ENCODE data around the gene WWOX. TPM values are rescaled to one million over a fixed set of nuclear protein-coding genes. Genes with fewer than 3 reads are reported as not detected.

Gene WWOX
- polyA plus RNA-seq, 1 donor (not counting 4 experiments of a cell fraction or from before 2014, with no cell fraction given) = 5.1 TPM

- TF ChIP-seq EZH2 (IDR thresholded peaks at IDR 0.05; ENCODE audit: low read length) = no peak
- no peak for TF ChIP-seq CTCF (optimal IDR thresholded peaks at IDR 0.05 in 1 of 3, IDR thresholded peaks at IDR 0.05 in 1 of 3, conservative IDR thresholded peaks at IDR 0.05 in 1 of 3; ENCODE audit: extremely low read depth in 1 of 3, insufficient read depth in 2 of 3, low read length in 3 of 3)
- H3K9ac ChIP-seq (ENCODE audit: control insufficient read depth, extremely low read depth, insufficient read depth, low read length) = no peak overlapping the region
- H3K4me1 ChIP-seq (ENCODE audit: control insufficient read depth, extremely low read depth, insufficient read depth, low read length) = no peaks in the 10 kb centered on the region
- H3K9me3 ChIP-seq (ENCODE audit: control insufficient read depth, low read depth, low read length) = no peaks in the 10 kb centered on the region
- H3K27me3 ChIP-seq (ENCODE audit: control insufficient read depth, extremely low read depth, insufficient read depth, low read length) = no peaks in the 10 kb centered on the region
- H3K27ac ChIP-seq (ENCODE audit: control insufficient read depth, insufficient read depth, low read length) = no peak overlapping the region
- DNase-seq (ENCODE audit: low read depth, low spot score) (no peak), FAIRE-seq (no peak)
- no peak overlapping the region for H3K4me2 ChIP-seq (ENCODE audit: control insufficient read depth, extremely low read depth, insufficient read depth, low read depth, low read length)
- no peaks in the 10 kb centered on the region for H4K20me1 ChIP-seq (ENCODE audit: control insufficient read depth, extremely low read depth, insufficient read depth, low read length)
- H3K79me2 ChIP-seq (ENCODE audit: control insufficient read depth, insufficient read depth, low read length) = no peaks in the 10 kb centered on the region
- H3K4me3 ChIP-seq (ENCODE audit: control insufficient read depth in 2 of 3, extremely low read depth in 1 of 3, insufficient read depth in 2 of 3, low read depth in 1 of 3, low read length in 3 of 3) = no peak overlapping the region
- H3K36me3 ChIP-seq (ENCODE audit: control insufficient read depth in 2 of 2, extremely low read depth in 1 of 2, insufficient read depth in 2 of 2, low read length in 2 of 2) = no peaks in the 10 kb centered on the region
- H3K9me1 ChIP-seq (ENCODE audit: control insufficient read depth, extremely low read depth, insufficient read depth, low read length) = no peaks in the 10 kb centered on the region
- dilution Hi-C loops (cut with MboI; ENCODE audit: extremely low pct_ligation_motif_present, low sequenced_read_pairs) = no loop called here
- H2AFZ ChIP-seq (ENCODE audit: control insufficient read depth, low read length) = no peak overlapping the region
These were observed 943.4 kb downstream of the WWOX start for GRCh38 chr16:79042886-79043285.

- H2AFZ ChIP-seq (ENCODE audit: control insufficient read depth, low read length) = no peak overlapping the region
- TF ChIP-seq CTCF (optimal IDR thresholded peaks at IDR 0.05 in 1 of 3, IDR thresholded peaks at IDR 0.05 in 1 of 3, conservative IDR thresholded peaks at IDR 0.05 in 1 of 3; ENCODE audit: extremely low read depth in 1 of 3, insufficient read depth in 2 of 3, low read length in 3 of 3) = no peak
- TF ChIP-seq EZH2 (IDR thresholded peaks at IDR 0.05; ENCODE audit: low read length) = no peak
- no peak overlapping the region for H3K27ac ChIP-seq (ENCODE audit: control insufficient read depth, insufficient read depth, low read length)
- no peaks in the 10 kb centered on the region for H3K27me3 ChIP-seq (ENCODE audit: control insufficient read depth, extremely low read depth, insufficient read depth, low read length)
- DNase-seq (ENCODE audit: low read depth, low spot score) (no peak), FAIRE-seq (no peak)
- no peaks in the 10 kb centered on the region for H3K9me1 ChIP-seq (ENCODE audit: control insufficient read depth, extremely low read depth, insufficient read depth, low read length)
- H3K79me2 ChIP-seq (ENCODE audit: control insufficient read depth, insufficient read depth, low read length) = no peaks in the 10 kb centered on the region
- H3K9ac ChIP-seq (ENCODE audit: control insufficient read depth, extremely low read depth, insufficient read depth, low read length) = no peak overlapping the region
- no peaks in the 10 kb centered on the region for H3K9me3 ChIP-seq (ENCODE audit: control insufficient read depth, low read depth, low read length)
- no peaks in the 10 kb centered on the region for H4K20me1 ChIP-seq (ENCODE audit: control insufficient read depth, extremely low read depth, insufficient read depth, low read length)
- H3K4me1 ChIP-seq (ENCODE audit: control insufficient read depth, extremely low read depth, insufficient read depth, low read length) = peaks cover 5% of the 10 kb centered on the region
- no peaks in the 10 kb centered on the region for H3K36me3 ChIP-seq (ENCODE audit: control insufficient read depth in 2 of 2, extremely low read depth in 1 of 2, insufficient read depth in 2 of 2, low read length in 2 of 2)
- H3K4me2 ChIP-seq (ENCODE audit: control insufficient read depth, extremely low read depth, insufficient read depth, low read depth, low read length) = no peak overlapping the region
- dilution Hi-C loops (cut with MboI; ENCODE audit: extremely low pct_ligation_motif_present, low sequenced_read_pairs) = no loop called here
- H3K4me3 ChIP-seq (ENCODE audit: control insufficient read depth in 2 of 3, extremely low read depth in 1 of 3, insufficient read depth in 2 of 3, low read depth in 1 of 3, low read length in 3 of 3) = no peak overlapping the region
These were observed 945.7 kb downstream of the WWOX start for GRCh38 chr16:79045191-79045590.

Data from keratinocyte (primary cell).